Measurements from ENCODE around the gene GIMD1. TPM values are rescaled to one million over a fixed set of nuclear protein-coding genes. Genes with fewer than 3 reads are reported as not detected.

Gene GIMD1
- total RNA-seq, 1 experiment from 2014 or later: not detected

DNA sequence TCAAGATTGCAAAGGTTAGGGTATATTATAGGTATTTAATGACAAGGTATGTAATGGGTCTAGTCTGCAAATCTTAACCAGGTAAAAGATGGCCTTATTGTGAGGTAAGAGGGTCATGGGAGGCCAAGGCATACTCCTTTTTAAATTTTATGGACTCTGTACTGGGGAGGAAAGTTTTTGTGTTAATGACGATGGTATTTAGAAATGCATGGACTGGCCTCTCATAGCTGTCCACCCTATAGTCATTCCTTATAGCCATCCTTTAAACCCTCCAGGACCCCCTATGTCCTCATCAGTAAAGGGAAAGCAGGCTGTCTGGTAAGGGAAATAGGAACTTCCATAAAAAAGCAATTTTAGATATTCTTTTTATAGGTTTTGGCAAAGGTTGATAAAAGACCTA, 50.8 kb downstream of the GIMD1 start:
- H2BK20ac ChIP-seq (ENCODE audit: low read depth, low read length, poor library complexity, severe bottlenecking): no peak overlapping the region
- Mint-ChIP-seq H3K36me3 (ENCODE audit: insufficient read depth in 1 of 3, low read depth in 3 of 3) (peaks cover 18 to 20% (median 19%) of the 10 kb centered on the region in 3 experiments; a peak in 6 of 7 replicates), H3K27me3 (ENCODE audit: low read depth) (no peaks in the 10 kb centered on the region), H3K9me3 (peaks cover 13 to 15% of the 10 kb centered on the region in 2 experiments), H3K27ac (no peak overlapping the region), H3K4me1 (peaks cover 7 to 13% of the 10 kb centered on the region in 2 experiments), H3K4me3 (no peak overlapping the region)
- H2AK5ac ChIP-seq (ENCODE audit: insufficient read length, low read length): no peak overlapping the region
- DNase-seq: no peak
- no peak overlapping the region for H3K4ac ChIP-seq (ENCODE audit: low read depth, low read length)
- H3K56ac ChIP-seq (ENCODE audit: insufficient read length, low read depth, low read length): no peak overlapping the region
- peaks cover 5% of the 10 kb centered on the region for H3K23me2 ChIP-seq (ENCODE audit: insufficient read length, low read depth, low read length, poor library complexity, severe bottlenecking)
- peaks cover 3% of the 10 kb centered on the region for H3K79me1 ChIP-seq (ENCODE audit: insufficient read depth, low read depth, low read length, poor library complexity, severe bottlenecking)
- H3K14ac ChIP-seq (ENCODE audit: insufficient read depth, low read length): no peak overlapping the region
- H2BK12ac ChIP-seq (ENCODE audit: insufficient read length, low read depth, low read length): no peak overlapping the region
- H3K23ac ChIP-seq (ENCODE audit: insufficient read length, low read depth, low read length): no peak overlapping the region
- no peak overlapping the region for H2BK120ac ChIP-seq (ENCODE audit: low read depth, low read length, poor library complexity, severe bottlenecking)
- no peak overlapping the region for H3K18ac ChIP-seq (ENCODE audit: insufficient read length, low read depth, low read length)
- no peak overlapping the region for H2BK5ac ChIP-seq (ENCODE audit: insufficient read length, low read length)
- no peak overlapping the region for H3K9ac ChIP-seq (ENCODE audit: extremely low read depth, insufficient read length, low read length)
- H4K91ac ChIP-seq (ENCODE audit: insufficient read length, low read depth, low read length): no peak overlapping the region
- no peak overlapping the region for H3K4me2 ChIP-seq (ENCODE audit: insufficient read depth, insufficient read length, low read length)
- TF ChIP-seq, protein P1, sequence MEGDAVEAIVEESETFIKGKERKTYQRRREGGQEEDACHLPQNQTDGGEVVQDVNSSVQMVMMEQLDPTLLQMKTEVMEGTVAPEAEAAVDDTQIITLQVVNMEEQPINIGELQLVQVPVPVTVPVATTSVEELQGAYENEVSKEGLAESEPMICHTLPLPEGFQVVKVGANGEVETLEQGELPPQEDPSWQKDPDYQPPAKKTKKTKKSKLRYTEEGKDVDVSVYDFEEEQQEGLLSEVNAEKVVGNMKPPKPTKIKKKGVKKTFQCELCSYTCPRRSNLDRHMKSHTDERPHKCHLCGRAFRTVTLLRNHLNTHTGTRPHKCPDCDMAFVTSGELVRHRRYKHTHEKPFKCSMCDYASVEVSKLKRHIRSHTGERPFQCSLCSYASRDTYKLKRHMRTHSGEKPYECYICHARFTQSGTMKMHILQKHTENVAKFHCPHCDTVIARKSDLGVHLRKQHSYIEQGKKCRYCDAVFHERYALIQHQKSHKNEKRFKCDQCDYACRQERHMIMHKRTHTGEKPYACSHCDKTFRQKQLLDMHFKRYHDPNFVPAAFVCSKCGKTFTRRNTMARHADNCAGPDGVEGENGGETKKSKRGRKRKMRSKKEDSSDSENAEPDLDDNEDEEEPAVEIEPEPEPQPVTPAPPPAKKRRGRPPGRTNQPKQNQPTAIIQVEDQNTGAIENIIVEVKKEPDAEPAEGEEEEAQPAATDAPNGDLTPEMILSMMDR (conservative IDR thresholded peaks at IDR 0.05): no peak
- no peak overlapping the region for H4K8ac ChIP-seq (replicated peaks; ENCODE audit: insufficient read length, low read depth, low read length)
- no peaks in the 10 kb centered on the region for H3K9me3 ChIP-seq (ENCODE audit: control insufficient read depth, low read depth, low read length)
- H3K27ac ChIP-seq (ENCODE audit: insufficient read length, low read depth, low read length): no peak overlapping the region
- no peaks in the 10 kb centered on the region for H4K20me1 ChIP-seq (ENCODE audit: control insufficient read depth, insufficient read depth, insufficient read length)
- H2BK15ac ChIP-seq (ENCODE audit: low read depth, low read length): no peak overlapping the region
- no peak overlapping the region for H4K5ac ChIP-seq (ENCODE audit: insufficient read length, low read depth, low read length)
- H3K4me1 ChIP-seq (ENCODE audit: insufficient read depth, low read length): no peaks in the 10 kb centered on the region
- WGBS (ENCODE audit: extremely low coverage, insufficient read length, low lambda C conversion rate): no CpG with 5 or more reads among the region's 1 CpG
- H3T11ph ChIP-seq (ENCODE audit: low read length): no peak overlapping the region
- peaks cover 13% of the 10 kb centered on the region; the same call in 1 of the 2 replicates for H3K79me2 ChIP-seq (ENCODE audit: insufficient read depth, low read length)
- H2AFZ ChIP-seq (ENCODE audit: low read length): no peak overlapping the region
- H3K27me3 ChIP-seq (ENCODE audit: insufficient read depth, low read length): no peaks in the 10 kb centered on the region
